ENCODE results near the gene ANXA10. TPM values are rescaled to one million over a fixed set of nuclear protein-coding genes. Genes with fewer than 3 reads are reported as not detected.

Gene ANXA10
- total and polyA plus RNA-seq, 2 donors (not counting 3 experiments of a cell fraction or from before 2014, with no cell fraction given): not detected

DNA sequence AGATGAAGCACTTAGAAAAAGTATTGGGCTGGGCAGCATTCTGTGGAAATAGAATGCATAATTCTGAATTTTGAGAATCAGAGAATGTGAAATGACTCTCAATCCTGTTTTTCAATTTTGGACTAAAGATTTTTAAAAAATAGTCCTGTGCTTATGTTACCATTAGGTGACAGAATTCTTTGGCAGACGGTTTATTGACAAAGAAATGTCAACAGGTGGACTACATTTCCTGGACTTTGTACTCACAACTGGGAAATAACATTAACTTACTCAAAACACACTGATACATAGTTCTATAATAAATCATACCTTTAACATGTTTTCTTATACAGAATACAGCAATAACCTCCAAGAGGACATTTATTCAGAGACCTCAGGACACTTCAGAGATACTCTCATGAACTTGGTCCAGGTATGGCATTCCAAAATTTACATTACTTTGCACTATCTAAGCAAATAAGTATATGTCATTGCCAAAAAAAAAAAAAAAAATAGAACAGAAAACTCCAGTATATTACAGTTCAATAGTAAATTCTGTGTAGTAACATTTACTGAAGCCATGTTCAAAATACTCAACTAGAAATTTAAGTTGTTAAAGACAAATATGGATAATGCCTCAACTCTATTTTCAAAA lies 72.7 kb downstream of the ANXA10 start:
- FAIRE-seq: no peak
- BruUV-seq (replicated peaks): no TSS peak
- no peak overlapping the region for H3K4me3 ChIP-seq (replicated peaks in 1 of 3; ENCODE audit: insufficient read depth in 1 of 3, low read depth in 1 of 3, low read length in 3 of 3)
- no peak overlapping the region for H3K9ac ChIP-seq (replicated peaks; ENCODE audit: extremely low read depth, insufficient read depth, low read length)
- DNase-seq (ENCODE audit: low read depth, low spot score): no peak
- POLR2A ChIA-PET: no interaction called here
- dilution Hi-C loops (cut with MboI; ENCODE audit: extremely low pct_ligation_motif_present, low sequenced_read_pairs) (no loop called here), intact Hi-C loops (cut with micrococcal nuclease) (no loop called here)
- no peaks in the 10 kb centered on the region for H3K79me2 ChIP-seq (ENCODE audit: control insufficient read depth, insufficient read depth, low read length)
- no peaks in the 10 kb centered on the region for H3K9me3 ChIP-seq (replicated peaks; ENCODE audit: control insufficient read depth, insufficient read depth, low read length)
- H3K27ac ChIP-seq (ENCODE audit: insufficient read depth, low read depth, low read length): no peak overlapping the region
- H3K36me3 ChIP-seq (ENCODE audit: control insufficient read depth in 2 of 2, extremely low read depth in 1 of 2, insufficient read depth in 2 of 2, low read length in 2 of 2): no peaks in the 10 kb centered on the region
- CTCF ChIA-PET: no interaction called here
- no peaks in the 10 kb centered on the region for H3K9me1 ChIP-seq (replicated peaks; ENCODE audit: control insufficient read depth, extremely low read depth, insufficient read depth, low read length)
- H3K4me1 ChIP-seq (ENCODE audit: control insufficient read depth, extremely low read depth, insufficient read depth, low read length): no peaks in the 10 kb centered on the region
- no peaks in the 10 kb centered on the region for H4K20me1 ChIP-seq (replicated peaks; ENCODE audit: control insufficient read depth, extremely low read depth, insufficient read depth, low read length)
- no peak overlapping the region for H3K4me2 ChIP-seq (ENCODE audit: insufficient read depth, low read length)
- no peaks in the 10 kb centered on the region for H3K27me3 ChIP-seq (ENCODE audit: control insufficient read depth in 2 of 2, insufficient read depth in 2 of 2, low read length in 2 of 2)
- no peak for TF ChIP-seq FOS (IDR thresholded peaks at IDR 0.05; ENCODE audit: borderline replicate concordance, insufficient read depth, low read length)
- TF ChIP-seq, protein P1, sequence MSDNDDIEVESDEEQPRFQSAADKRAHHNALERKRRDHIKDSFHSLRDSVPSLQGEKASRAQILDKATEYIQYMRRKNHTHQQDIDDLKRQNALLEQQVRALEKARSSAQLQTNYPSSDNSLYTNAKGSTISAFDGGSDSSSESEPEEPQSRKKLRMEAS (IDR thresholded peaks at IDR 0.05; ENCODE audit: insufficient read depth, insufficient read length): no peak
- TF ChIP-seq, protein P2, sequence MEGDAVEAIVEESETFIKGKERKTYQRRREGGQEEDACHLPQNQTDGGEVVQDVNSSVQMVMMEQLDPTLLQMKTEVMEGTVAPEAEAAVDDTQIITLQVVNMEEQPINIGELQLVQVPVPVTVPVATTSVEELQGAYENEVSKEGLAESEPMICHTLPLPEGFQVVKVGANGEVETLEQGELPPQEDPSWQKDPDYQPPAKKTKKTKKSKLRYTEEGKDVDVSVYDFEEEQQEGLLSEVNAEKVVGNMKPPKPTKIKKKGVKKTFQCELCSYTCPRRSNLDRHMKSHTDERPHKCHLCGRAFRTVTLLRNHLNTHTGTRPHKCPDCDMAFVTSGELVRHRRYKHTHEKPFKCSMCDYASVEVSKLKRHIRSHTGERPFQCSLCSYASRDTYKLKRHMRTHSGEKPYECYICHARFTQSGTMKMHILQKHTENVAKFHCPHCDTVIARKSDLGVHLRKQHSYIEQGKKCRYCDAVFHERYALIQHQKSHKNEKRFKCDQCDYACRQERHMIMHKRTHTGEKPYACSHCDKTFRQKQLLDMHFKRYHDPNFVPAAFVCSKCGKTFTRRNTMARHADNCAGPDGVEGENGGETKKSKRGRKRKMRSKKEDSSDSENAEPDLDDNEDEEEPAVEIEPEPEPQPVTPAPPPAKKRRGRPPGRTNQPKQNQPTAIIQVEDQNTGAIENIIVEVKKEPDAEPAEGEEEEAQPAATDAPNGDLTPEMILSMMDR (IDR thresholded peaks at IDR 0.05; ENCODE audit: extremely low read depth in 1 of 2, insufficient read depth in 1 of 2, low read depth in 1 of 2, low read length in 2 of 2): no peak
- no peak for TF ChIP-seq JUN (IDR thresholded peaks at IDR 0.05; ENCODE audit: borderline replicate concordance, insufficient read depth, insufficient read length, low read depth)
- no peak for TF ChIP-seq POLR2A (IDR thresholded peaks at IDR 0.05; ENCODE audit: low read depth, low read length)
- no peak overlapping the region for H2AFZ ChIP-seq (ENCODE audit: low read depth, low read length)
